Mesothelial cell of epicardium (in vitro differentiated cells): ENCODE results near the gene TWF1. TPM values are rescaled to one million over a fixed set of nuclear protein-coding genes. Genes with fewer than 3 reads are reported as not detected.

Experiments used
- DNase-seq, 2 experiments: peaks; one replicate each; pipeline ENCODE4 v3.0.0; 2021; ENCODE audit warnings: low spot score in 2 of 2; ENCODE audit not compliant: unreplicated experiment in 2 of 2
- H3K27ac Mint-ChIP-seq: 2 replicates; pipeline ENCODE4 v1.8.0; 2021; ENCODE audit warnings: mixed read lengths
- H3K27me3 Mint-ChIP-seq: 2 replicates; pipeline ENCODE4 v1.8.0; 2021; ENCODE audit warnings: low read depth, mixed read lengths
- H3K36me3 Mint-ChIP-seq: 2 replicates; pipeline ENCODE4 v1.8.0; 2021; ENCODE audit warnings: mixed read lengths
- H3K4me1 Mint-ChIP-seq: 2 replicates; pipeline ENCODE4 v1.8.0; 2021; ENCODE audit warnings: mixed read lengths
- H3K4me3 Mint-ChIP-seq: 2 replicates; pipeline ENCODE4 v1.8.0; 2021; ENCODE audit warnings: mild to moderate bottlenecking, moderate library complexity, mixed read lengths
- H3K9me3 Mint-ChIP-seq: 2 replicates; pipeline ENCODE4 v1.8.0; 2021; ENCODE audit warnings: mixed read lengths
- CTCF ChIP-seq: fragments of 200-600 bp; sonication (generic); IDR thresholded peaks from one replicate; pipeline ENCODE4 v1.5.0; 2021; ENCODE audit warnings: antibody characterized with exemption; ENCODE audit not compliant: unreplicated experiment
- total RNA-seq: library from RNA; stranded (reverse); gene quantifications from 3 replicates; pipeline ENCODE4 v1.2.1, GENCODE V29; 2021

The TWF1 gene
- total RNA-seq, 1 donor from 2014 or later, result 61.2 TPM

- Mint-ChIP-seq H3K36me3 (peaks cover 2% of the 10 kb centered on the region), H3K4me3 (no peak overlapping the region), H3K27me3 (no peaks in the 10 kb centered on the region), H3K9me3 (no peaks in the 10 kb centered on the region), H3K27ac (no peak overlapping the region), H3K4me1 (no peaks in the 10 kb centered on the region)
- no peak for TF ChIP-seq CTCF
- DNase-seq, result no peak
Observed at GRCh38 chr12:43776498-43776897, 29.6 kb downstream of the TWF1 start.

DNA sequence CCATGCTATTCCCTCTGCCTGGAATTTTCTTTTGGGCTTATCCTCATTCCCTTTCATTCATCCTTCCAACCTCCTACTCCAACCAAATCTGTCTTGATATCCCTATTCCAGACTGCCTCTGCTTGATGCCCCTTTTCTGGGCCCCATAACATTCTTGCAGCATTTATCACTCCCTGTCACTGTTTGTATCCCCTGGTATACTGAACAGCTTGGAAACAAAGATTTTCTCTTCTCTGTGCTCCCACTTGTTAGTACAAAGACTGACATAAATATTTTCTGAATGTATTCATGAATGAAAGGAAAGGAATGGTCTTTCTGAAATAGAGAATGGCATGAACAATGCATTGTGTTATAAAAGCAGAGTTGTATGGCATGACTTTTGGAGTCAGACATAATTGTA lies 39.8 kb downstream of the TWF1 start:
- Mint-ChIP-seq H3K4me1 (peaks cover 2% of the 10 kb centered on the region), H3K9me3 (peaks cover 4% of the 10 kb centered on the region), H3K36me3 (peaks cover 5% of the 10 kb centered on the region), H3K27ac (no peak overlapping the region), H3K27me3 (no peaks in the 10 kb centered on the region), H3K4me3 (no peak overlapping the region)
- TF ChIP-seq CTCF, result no peak
- no peak for DNase-seq

DNA sequence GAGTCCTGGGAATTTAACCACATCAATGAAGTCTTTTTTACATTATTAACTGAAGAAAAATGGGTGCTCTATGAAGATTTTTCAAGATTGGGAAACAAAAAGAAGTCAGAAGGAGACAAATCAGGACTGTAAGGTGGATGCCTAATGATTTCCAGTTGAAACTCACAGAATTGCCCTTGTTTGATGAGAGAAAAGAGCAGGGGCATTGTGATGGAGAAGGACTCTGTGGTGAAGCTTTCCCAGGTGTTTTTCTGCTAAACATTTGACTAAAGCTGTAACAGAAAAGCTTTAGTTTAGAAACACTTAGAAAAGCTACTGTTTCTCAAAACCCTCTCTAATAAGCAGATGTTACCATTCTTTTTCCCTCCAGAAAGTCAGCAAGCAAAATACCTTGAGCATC lies 41.6 kb downstream of the TWF1 start:
- Mint-ChIP-seq H3K4me3 (no peak overlapping the region), H3K9me3 (no peaks in the 10 kb centered on the region), H3K36me3 (no peaks in the 10 kb centered on the region), H3K27me3 (no peaks in the 10 kb centered on the region), H3K4me1 (peaks cover 10% of the 10 kb centered on the region), H3K27ac (no peak overlapping the region)
- TF ChIP-seq CTCF, result no peak
- no peak for DNase-seq

DNA sequence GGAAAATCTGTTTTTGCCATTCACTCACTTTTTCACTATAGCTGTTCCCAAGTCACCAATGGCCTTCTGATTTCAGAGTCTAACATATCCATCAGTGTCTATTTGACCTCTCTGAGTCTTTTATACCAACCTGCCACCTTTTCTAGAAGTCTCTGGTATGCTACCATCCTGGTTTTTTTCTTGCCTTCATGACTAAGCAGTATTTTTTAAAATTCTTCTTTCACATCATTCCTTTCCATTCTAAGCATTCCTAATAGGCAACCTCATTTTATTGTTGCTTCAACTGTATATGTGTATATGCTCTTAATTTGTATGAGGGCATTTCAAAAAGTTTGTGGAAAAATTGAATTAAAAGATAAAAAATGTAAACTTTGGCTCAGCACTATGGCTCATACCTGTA lies 42.3 kb downstream of the TWF1 start:
- Mint-ChIP-seq H3K4me1 (peaks cover 11% of the 10 kb centered on the region), H3K27me3 (no peaks in the 10 kb centered on the region), H3K4me3 (no peak overlapping the region), H3K36me3 (no peaks in the 10 kb centered on the region), H3K27ac (no peak overlapping the region), H3K9me3 (no peaks in the 10 kb centered on the region)
- TF ChIP-seq CTCF, result no peak
- DNase-seq, result no peak

DNA sequence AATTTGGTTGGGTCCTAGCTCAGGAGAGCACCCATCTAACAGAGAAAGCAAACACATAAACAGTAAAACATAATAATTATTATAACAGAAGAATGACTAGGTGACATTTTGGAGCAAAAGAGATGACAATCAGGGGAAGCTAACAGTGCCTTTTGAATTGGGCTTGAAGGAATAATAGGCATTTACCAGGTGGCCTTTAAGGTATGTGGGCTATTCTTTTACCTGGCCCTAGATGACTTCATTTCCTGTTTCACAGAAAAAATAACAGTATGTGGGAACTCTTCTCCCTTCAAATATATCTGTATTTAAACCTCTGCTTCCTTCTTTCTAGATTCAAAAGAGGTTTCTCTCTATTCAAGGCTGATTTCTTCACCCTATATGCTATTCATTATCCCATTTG lies 43.5 kb downstream of the TWF1 start:
- DNase-seq, result no peak
- Mint-ChIP-seq H3K4me1 (peaks cover 15% of the 10 kb centered on the region), H3K27ac (no peak overlapping the region), H3K36me3 (no peaks in the 10 kb centered on the region), H3K4me3 (no peak overlapping the region), H3K27me3 (no peaks in the 10 kb centered on the region), H3K9me3 (no peaks in the 10 kb centered on the region)
- TF ChIP-seq CTCF, result no peak

DNA sequence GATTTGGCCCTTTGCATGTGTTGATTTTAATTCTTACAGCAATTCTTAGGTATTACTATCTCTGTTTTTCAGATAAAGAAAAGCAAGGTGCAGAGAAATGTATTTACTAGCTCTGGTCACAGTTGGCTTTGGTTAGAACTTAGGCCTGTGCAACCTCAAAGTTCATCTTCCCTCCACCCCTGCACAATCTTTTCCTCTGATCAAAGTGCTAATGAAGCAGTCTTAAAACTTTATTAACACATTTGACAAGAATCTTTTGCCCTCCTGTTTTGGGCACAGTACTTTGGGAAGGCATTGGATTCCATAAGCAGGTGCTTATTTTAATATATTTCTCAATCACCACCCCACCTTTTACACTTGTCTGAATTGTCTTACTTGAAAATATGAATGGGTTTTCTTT lies 44.6 kb downstream of the TWF1 start:
- Mint-ChIP-seq H3K9me3 (no peaks in the 10 kb centered on the region), H3K4me3 (no peak overlapping the region), H3K27me3 (no peaks in the 10 kb centered on the region), H3K27ac (no peak overlapping the region), H3K4me1 (peaks cover 16% of the 10 kb centered on the region), H3K36me3 (no peaks in the 10 kb centered on the region)
- TF ChIP-seq CTCF, result no peak
- DNase-seq, result no peak
